Activated CD8-positive, alpha-beta memory T cell treated with anti-CD3 and anti-CD28 coated beads, Interleukin-2, amount 50 U/mL, for 1 hour (primary cell): ENCODE measurements around the gene NKAPD1.
"Not testable (repeated sequence)": the region's sequence is repeated elsewhere in the genome, so short reads cannot be mapped to it uniquely, and the experiment has no call there.

Experiments
- DNase-seq: peaks from one replicate; pipeline ENCODE4 v3.0.0-alpha.2; 2020; ENCODE audit errors: extremely low read depth

Gene NKAPD1

GRCh38 chr11:112086422-112087191, 12.5 kb downstream of the NKAPD1 start, which contains the start of the genes SDHD and TIMM8B:
Gene SDHD (plus strand): TSS chr11:112086873. CDS start chr11:112086908, 35 bp downstream.
Gene TIMM8B (minus strand): TSS chr11:112086756. CDS start chr11:112086723, 33 bp downstream.
- peak; percentile 95 for DNase-seq

GRCh38 chr11:112087212-112087611, 13.1 kb downstream of the NKAPD1 start:
- DNase-seq = no peak

GRCh38 chr11:112095302-112095701, 21.2 kb downstream of the NKAPD1 start:
- DNase-seq = not testable (repeated sequence)

- no peak for DNase-seq
Observed at GRCh38 chr11:112096194-112096593, 22.1 kb downstream of the NKAPD1 start.

- no peak for DNase-seq
Observed at GRCh38 chr11:112097734-112098528, 23.8 kb downstream of the NKAPD1 start.

GRCh38 chr11:112100462-112100861, 26.4 kb downstream of the NKAPD1 start:
- no peak for DNase-seq

- DNase-seq = no peak
Observed at GRCh38 chr11:112103446-112103845, 29.3 kb downstream of the NKAPD1 start.

- DNase-seq = no peak
Observed at GRCh38 chr11:112106070-112106469, 32.0 kb downstream of the NKAPD1 start.

- no peak for DNase-seq
Observed at GRCh38 chr11:112113539-112114457, 39.7 kb downstream of the NKAPD1 start.

- DNase-seq = no peak
Observed at GRCh38 chr11:112114460-112114859, 40.4 kb downstream of the NKAPD1 start.

GRCh38 chr11:112115386-112115785, 41.3 kb downstream of the NKAPD1 start:
- no peak for DNase-seq

GRCh38 chr11:112118176-112118575, 44.1 kb downstream of the NKAPD1 start:
- DNase-seq = no peak

- no peak for DNase-seq
Observed at GRCh38 chr11:112121981-112122615, 48.0 kb downstream of the NKAPD1 start.

- DNase-seq = no peak
Observed at GRCh38 chr11:112123129-112123528, 49.0 kb downstream of the NKAPD1 start.

- DNase-seq = no peak
Observed at GRCh38 chr11:112127056-112127455, 53.0 kb downstream of the NKAPD1 start.

- no peak for DNase-seq
Observed at GRCh38 chr11:112128483-112129121, 54.5 kb downstream of the NKAPD1 start.

- DNase-seq = no peak
Observed at GRCh38 chr11:112129656-112130055, 55.6 kb downstream of the NKAPD1 start.

GRCh38 chr11:112132737-112133136, 58.6 kb downstream of the NKAPD1 start:
- DNase-seq = no peak

- DNase-seq = no peak
Observed at GRCh38 chr11:112134473-112134872, 60.4 kb downstream of the NKAPD1 start.
